Loucy (cell line): ENCODE measurements around the gene DCUN1D3.

Experiments
- H2AFZ ChIP-seq: fragments of 200-600 bp; sonication (generic); 2 replicates; pipeline ENCODE4 v1.6.0; 2016; ENCODE audit warnings: antibody characterized with exemption, mild to moderate bottlenecking, low read length, moderate library complexity
- H3F3A ChIP-seq: fragments of 200-600 bp; 2 replicates; pipeline ENCODE4 v1.6.0; 2016; ENCODE audit warnings: antibody characterized with exemption, low read depth, mild to moderate bottlenecking
- H3K27me3 ChIP-seq: fragments of 200-600 bp; sonication (generic); 2 replicates; pipeline ENCODE4 v1.6.1; 2014; ENCODE audit warnings: low read length, mild to moderate bottlenecking; ENCODE audit not compliant: insufficient read depth, poor library complexity, severe bottlenecking
- H3K36me3 ChIP-seq: fragments of 200-600 bp; sonication (generic); 2 replicates; pipeline ENCODE4 v1.6.1; 2016; ENCODE audit warnings: low read length; ENCODE audit not compliant: insufficient read depth
- H3K4me1 ChIP-seq: fragments of 200-600 bp; sonication (generic); 2 replicates; pipeline ENCODE4 v1.5.1; 2014; ENCODE audit warnings: low read length, mild to moderate bottlenecking; ENCODE audit not compliant: insufficient read depth, poor library complexity, severe bottlenecking
- H3K4me2 ChIP-seq: fragments of 200-600 bp; sonication (generic); 2 replicates; pipeline ENCODE4 v1.6.0; 2014; ENCODE audit warnings: antibody characterized with exemption, low read length, low read depth, mild to moderate bottlenecking; ENCODE audit not compliant: poor library complexity, severe bottlenecking
- H3K4me3 ChIP-seq: fragments of 200-600 bp; sonication (generic); 2 replicates; pipeline ENCODE4 v1.5.1; 2014; ENCODE audit warnings: low read length, mild to moderate bottlenecking, mixed read lengths; ENCODE audit not compliant: poor library complexity, severe bottlenecking
- H3K79me2 ChIP-seq: fragments of 200-600 bp; sonication (generic); 2 replicates; pipeline ENCODE4 v1.6.1; 2014; ENCODE audit warnings: low read length; ENCODE audit not compliant: insufficient read depth
- H3K9ac ChIP-seq: fragments of 200-600 bp; sonication (generic); 2 replicates; pipeline ENCODE4 v1.6.0; 2014; ENCODE audit warnings: mild to moderate bottlenecking, low read depth, low read length, moderate library complexity; ENCODE audit not compliant: poor library complexity, severe bottlenecking
- H3K9me2 ChIP-seq: fragments of 200-600 bp; sonication (generic); replicated peaks from 2 replicates; pipeline ENCODE4 v1.6.1; 2016; ENCODE audit warnings: low read depth, low read length, mixed read lengths
- H3K9me3 ChIP-seq: fragments of 200-600 bp; sonication (generic); 2 replicates; pipeline ENCODE4 v1.6.1; 2014; ENCODE audit warnings: mild to moderate bottlenecking, antibody characterized with exemption, low read length, low read depth; ENCODE audit not compliant: insufficient read depth
- H4K20me1 ChIP-seq: fragments of 200-600 bp; sonication (generic); 2 replicates; pipeline ENCODE4 v1.6.0; 2014; ENCODE audit warnings: antibody characterized with exemption, low read length, mild to moderate bottlenecking; ENCODE audit not compliant: insufficient read depth, poor library complexity, severe bottlenecking
- EZH2phosphoT487 ChIP-seq: fragments of 200-600 bp; IDR thresholded peaks from 2 replicates; pipeline ENCODE4 v1.6.1; 2018; ENCODE audit warnings: antibody characterized with exemption, mild to moderate bottlenecking, moderate library complexity, borderline replicate concordance
- TF ChIP-seq, protein P1 (sequence below): fragments of 200-600 bp; sonication (generic); conservative IDR thresholded peaks from 2 replicates; pipeline ENCODE4 v1.5.1; 2014; ENCODE audit warnings: mild to moderate bottlenecking, antibody characterized with exemption, low read length

Gene DCUN1D3

DNA sequence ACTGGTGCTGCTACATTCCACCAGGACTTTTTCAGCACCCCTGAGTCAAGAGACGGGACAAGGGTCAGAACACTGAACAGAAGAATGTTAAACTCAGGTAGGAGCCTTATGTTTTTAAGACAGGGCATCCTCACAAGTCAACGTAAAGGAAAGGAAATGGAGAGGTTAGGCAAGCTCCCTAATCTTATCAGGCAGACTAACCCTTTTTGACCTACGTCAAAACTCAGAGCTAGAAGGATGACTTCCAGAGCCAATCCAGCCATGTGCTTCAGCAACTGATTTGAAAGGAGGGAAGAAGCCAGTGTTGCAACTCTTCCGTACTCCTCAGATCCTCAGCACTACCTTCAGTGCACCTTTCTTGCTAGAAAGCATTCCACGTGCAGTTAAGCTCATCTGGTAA, 47.0 kb downstream of the DCUN1D3 start:
- Histone ChIP-seq H3K36me3 (peaks cover 20% of the 10 kb centered on the region; the same call in 1 of the 2 replicates), H4K20me1 (no peaks in the 10 kb centered on the region), H3K4me2 (no peak overlapping the region), H3K4me1 (peaks cover 4% of the 10 kb centered on the region), H3K9ac (no peak overlapping the region), H3F3A (no peaks in the 10 kb centered on the region), H3K27me3 (no peaks in the 10 kb centered on the region), H3K4me3 (no peak overlapping the region), H2AFZ (no peak overlapping the region), H3K79me2 (no peaks in the 10 kb centered on the region), H3K9me2 (no peaks in the 10 kb centered on the region), H3K9me3 (no peaks in the 10 kb centered on the region)
- TF ChIP-seq, protein P1, sequence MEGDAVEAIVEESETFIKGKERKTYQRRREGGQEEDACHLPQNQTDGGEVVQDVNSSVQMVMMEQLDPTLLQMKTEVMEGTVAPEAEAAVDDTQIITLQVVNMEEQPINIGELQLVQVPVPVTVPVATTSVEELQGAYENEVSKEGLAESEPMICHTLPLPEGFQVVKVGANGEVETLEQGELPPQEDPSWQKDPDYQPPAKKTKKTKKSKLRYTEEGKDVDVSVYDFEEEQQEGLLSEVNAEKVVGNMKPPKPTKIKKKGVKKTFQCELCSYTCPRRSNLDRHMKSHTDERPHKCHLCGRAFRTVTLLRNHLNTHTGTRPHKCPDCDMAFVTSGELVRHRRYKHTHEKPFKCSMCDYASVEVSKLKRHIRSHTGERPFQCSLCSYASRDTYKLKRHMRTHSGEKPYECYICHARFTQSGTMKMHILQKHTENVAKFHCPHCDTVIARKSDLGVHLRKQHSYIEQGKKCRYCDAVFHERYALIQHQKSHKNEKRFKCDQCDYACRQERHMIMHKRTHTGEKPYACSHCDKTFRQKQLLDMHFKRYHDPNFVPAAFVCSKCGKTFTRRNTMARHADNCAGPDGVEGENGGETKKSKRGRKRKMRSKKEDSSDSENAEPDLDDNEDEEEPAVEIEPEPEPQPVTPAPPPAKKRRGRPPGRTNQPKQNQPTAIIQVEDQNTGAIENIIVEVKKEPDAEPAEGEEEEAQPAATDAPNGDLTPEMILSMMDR = no peak
- no peak for TF ChIP-seq EZH2phosphoT487

DNA sequence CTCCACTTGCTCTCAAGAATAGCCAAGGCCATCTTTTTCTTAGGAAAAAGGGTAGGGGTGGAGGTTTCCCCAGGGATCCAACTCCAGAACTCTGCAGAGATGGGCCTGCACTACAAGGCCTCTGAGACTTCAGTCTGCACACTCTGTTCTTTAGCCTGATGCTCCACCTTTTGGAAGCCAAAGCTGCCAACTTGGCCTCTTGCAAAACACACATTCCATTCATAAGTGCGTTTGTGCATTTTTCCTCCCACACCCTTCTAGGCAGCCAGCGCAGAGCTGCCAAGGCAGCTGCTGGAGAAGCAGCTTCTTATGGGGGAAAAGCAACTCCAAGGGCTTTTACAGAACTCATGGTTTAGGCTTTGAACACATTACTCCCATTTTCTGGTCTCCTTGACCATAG, 48.6 kb downstream of the DCUN1D3 start:
- no peaks in the 10 kb centered on the region for H3K79me2 ChIP-seq
- H3K9ac ChIP-seq = no peak overlapping the region
- H3K9me3 ChIP-seq = no peaks in the 10 kb centered on the region
- no peak overlapping the region for H3K4me2 ChIP-seq
- no peaks in the 10 kb centered on the region for H3F3A ChIP-seq
- peaks cover 22% of the 10 kb centered on the region; the same call in 1 of the 2 replicates for H3K36me3 ChIP-seq
- no peaks in the 10 kb centered on the region for H3K9me2 ChIP-seq
- no peaks in the 10 kb centered on the region for H4K20me1 ChIP-seq
- no peak overlapping the region for H3K4me3 ChIP-seq
- H2AFZ ChIP-seq = no peak overlapping the region
- no peaks in the 10 kb centered on the region for H3K27me3 ChIP-seq
- no peak for TF ChIP-seq EZH2phosphoT487
- TF ChIP-seq, protein P1 = no peak
- H3K4me1 ChIP-seq = peaks cover 20% of the 10 kb centered on the region

DNA sequence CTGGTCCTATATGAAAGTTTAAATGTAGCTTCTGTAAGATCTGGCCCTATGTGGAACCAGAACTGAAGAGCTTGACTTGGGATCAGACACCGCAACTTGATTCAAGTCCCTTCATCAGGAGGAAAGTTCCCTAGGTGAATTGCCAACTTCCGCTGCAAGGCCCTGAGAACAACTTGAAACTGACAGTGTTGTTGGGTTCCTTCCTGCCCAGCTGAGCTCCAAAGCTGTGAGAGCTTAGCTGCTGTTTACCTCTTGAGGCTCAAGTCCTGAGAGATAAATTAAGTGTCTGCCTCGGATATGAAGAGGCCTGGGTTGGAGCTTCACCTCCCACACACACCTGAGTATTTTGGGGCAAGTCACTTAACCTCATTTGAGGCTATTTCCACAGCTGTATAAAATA, 49.2 kb downstream of the DCUN1D3 start:
- Histone ChIP-seq H3K79me2 (no peaks in the 10 kb centered on the region), H2AFZ (no peak overlapping the region), H3K4me3 (no peak overlapping the region), H3K36me3 (peaks cover 24% of the 10 kb centered on the region; the same call in 1 of the 2 replicates), H4K20me1 (no peaks in the 10 kb centered on the region), H3K27me3 (no peaks in the 10 kb centered on the region), H3K9ac (no peak overlapping the region), H3K9me3 (no peaks in the 10 kb centered on the region), H3F3A (no peaks in the 10 kb centered on the region), H3K9me2 (no peaks in the 10 kb centered on the region), H3K4me1 (peaks cover 24% of the 10 kb centered on the region), H3K4me2 (no peak overlapping the region)
- TF ChIP-seq, protein P1 = no peak
- no peak for TF ChIP-seq EZH2phosphoT487
